Inflammatory macrophage treated with lipopolysaccharide for 1 hour (primary cell): Measurements from ENCODE around the gene FCHO1.

ENCODE experiments used
- DNase-seq, 2 donors: peaks; one replicate each; pipeline ENCODE4 v3.0.0-alpha.2; 2020 to 2022

FCHO1 gene

DNA sequence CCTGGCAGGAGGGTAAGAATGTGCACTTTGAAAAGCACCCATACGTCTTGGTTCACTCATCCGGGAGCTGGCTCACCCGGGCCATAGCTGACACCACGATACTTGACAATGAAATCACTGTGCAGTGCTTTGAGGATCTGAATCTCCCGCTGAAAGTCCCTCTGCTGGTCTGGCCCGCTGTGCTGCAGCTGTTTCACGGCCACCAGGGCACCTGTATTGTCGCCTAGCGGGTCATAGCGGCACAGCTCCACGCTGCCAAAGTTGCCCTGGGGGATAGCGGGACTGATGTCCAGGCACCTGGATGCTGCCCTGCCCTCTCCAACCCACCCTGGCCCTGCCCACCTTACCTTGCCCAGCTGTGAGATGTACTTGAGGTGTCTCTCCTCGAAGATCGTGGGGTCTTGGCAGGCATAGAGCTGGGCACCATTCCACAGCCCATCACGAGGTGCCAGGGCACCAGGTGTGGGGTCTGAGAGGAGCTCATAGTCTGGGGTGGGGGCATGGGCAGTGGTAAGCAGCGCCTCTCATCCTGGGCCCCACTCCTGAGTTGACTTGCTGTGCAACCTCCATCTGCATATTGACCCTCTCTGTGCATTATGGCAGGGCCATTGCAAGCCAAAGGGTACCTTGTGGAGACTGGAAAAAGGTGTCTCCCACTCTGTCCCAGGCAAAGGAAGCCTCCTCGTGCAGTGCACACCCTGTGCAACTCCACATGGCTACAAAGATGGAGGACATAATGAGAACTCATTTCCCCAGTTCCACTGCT lies 81.3 kb downstream of the FCHO1 start:
- no peak for DNase-seq

DNA sequence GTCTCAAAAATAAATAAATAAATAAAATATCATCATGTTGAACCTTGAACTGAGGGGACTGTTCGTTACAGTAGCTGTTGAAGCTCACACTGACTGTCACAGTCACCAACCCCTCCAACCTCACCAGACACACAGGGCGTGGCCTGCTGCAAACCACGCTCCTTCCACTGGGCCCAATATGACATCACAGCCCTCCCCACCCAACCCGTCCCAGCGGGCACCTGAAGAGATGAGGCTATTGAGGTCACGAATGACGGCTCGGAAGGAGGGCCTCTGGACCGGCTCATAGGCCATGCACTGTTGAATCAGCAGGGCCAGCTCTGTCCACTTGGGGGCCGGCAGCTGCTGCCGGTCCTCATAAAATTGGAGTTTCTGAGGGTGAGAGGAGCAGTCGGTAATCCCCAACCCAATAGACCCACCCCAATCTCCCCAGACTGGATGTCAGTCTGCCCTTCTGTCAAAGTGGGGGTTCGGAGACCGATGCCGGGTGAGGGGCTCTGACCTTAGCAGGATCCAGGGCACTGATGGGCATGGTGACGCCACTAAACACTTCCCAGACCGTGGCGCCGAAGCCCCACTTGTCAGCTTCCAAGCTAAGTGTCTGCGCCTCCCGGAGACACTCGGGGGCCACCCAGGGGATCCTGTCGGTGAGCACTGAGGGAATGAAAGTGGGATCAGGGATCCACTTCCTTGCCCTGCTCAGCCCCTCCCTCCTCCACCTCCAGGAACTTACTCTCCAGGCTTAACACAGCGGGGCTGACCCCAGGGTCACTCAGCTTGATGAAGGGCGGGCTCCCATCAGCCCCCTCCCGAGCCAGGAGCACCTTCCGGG lies 83.3 kb downstream of the FCHO1 start:
- DNase-seq, result no peak

DNA sequence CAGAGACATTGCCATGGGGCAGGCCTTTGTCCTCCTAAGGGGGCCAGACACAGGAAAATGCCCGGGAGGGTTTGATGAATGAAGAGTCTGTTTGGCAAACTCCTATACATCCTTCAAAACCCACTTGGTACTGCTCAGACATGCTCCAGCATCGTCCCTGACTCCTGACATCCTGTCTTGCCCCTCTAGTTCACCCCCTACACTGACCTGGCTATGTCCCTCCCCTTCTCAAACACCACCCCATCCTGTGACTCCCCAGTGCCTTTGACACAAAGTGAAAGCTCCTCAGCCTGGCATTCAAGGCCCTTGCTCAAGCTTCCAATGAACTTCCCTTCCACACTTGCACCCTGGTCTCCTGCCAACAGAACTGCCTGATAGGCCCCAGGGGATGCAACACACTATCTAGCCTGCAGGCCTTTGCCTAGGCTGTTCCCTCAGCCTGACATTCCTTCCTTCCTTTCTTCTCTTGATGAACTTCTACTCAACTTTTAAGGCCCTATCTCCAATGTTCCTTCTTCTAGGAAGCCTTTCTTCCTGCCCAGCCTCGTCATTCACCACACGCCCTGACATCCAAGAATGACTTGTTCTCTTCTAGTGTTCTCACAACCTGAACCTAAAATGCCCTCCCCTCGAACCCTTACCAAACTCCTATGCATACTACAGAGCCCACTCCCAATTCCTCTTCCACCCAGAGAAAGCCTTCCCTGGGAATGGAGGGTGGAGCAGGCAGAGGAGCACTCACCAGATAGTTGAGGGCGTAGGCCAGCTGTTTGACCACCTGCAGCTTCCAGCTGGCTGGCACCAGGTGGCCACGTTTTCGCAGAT lies 84.1 kb downstream of the FCHO1 start:
- no peak for DNase-seq

DNA sequence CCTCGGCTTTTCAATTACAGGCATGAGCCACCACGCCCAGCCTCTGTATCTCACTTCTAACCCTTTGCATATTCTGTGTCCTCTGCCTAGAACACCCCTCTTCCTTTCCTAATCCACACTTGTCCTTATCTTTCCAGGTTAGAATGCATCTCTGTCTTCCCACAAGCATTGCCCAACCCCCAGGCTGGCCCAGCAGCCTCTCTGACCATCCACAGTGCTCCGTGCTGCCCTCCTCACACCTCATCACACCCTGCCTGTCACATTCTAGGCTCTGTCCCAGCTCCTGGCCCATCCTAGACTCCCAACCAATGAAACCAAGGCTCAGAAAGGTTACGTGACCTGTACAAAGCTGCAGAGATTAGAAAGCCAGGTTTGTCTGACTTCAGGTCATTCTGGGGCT lies 85.3 kb downstream of the FCHO1 start:
- DNase-seq, result no peak

DNA sequence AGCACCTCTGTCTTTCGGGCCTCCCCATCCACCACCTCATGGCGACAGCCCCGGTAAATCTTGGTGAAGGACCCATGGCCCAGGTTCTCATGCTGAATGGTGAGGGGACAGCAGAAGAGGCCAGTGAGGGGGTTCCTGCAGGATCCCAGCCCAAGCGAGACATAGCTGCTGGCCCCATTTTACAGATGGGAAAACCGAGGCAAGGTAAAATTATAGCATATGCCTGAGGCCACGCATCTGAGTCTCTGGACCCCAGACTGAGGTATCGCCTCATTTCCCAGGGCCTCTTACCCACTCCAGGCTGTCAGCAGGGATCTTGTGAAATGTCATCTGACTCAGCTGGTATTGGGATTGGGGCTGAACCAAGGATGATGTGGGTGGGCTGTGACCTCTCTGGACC lies 86.7 kb downstream of the FCHO1 start:
- DNase-seq, result peak in 1 of 2 donors; percentile 15
